Measurements from ENCODE around the gene LILRB5.
"Not testable (repeated sequence)": the region's sequence is repeated elsewhere in the genome, so short reads cannot be mapped to it uniquely, and the experiment has no call there.

LILRB5 gene

GRCh38 chr19:54257116-54257480 is at the start of gene LILRB5:
Gene LILRB5 (minus strand): TSS chr19:54257273. CDS start chr19:54257193, 80 bp downstream.
- DNase-seq: no peak

- DNase-seq: no peak
Observed at GRCh38 chr19:54305141-54305540, 48.1 kb upstream of the LILRB5 start.

GRCh38 chr19:54302257-54302656 is 45.2 kb upstream of the LILRB5 start:
- DNase-seq: no peak

- DNase-seq: no peak
Observed at GRCh38 chr19:54299515-54299914, 42.4 kb upstream of the LILRB5 start.

GRCh38 chr19:54299126-54299498 is 42.0 kb upstream of the LILRB5 start:
- no peak for DNase-seq

GRCh38 chr19:54298357-54299125 is 41.5 kb upstream of the LILRB5 start:
- DNase-seq: no peak

- no peak for DNase-seq
Observed at GRCh38 chr19:54297759-54298305, 40.8 kb upstream of the LILRB5 start.

GRCh38 chr19:54294539-54294938 is 37.5 kb upstream of the LILRB5 start:
- DNase-seq: no peak

GRCh38 chr19:54289160-54289559 is 32.1 kb upstream of the LILRB5 start:
- DNase-seq: not testable (repeated sequence)

GRCh38 chr19:54287456-54287855 is 30.4 kb upstream of the LILRB5 start:
- DNase-seq: no peak

GRCh38 chr19:54286283-54286682 is 29.2 kb upstream of the LILRB5 start:
- DNase-seq: not testable (repeated sequence)

- DNase-seq: not testable (repeated sequence)
Observed at GRCh38 chr19:54285427-54286056, 28.5 kb upstream of the LILRB5 start.

GRCh38 chr19:54282686-54283470 is 25.8 kb upstream of the LILRB5 start:
- DNase-seq: no peak

- not testable (repeated sequence) for DNase-seq
Observed at GRCh38 chr19:54281729-54282075, 24.6 kb upstream of the LILRB5 start.

- no peak for DNase-seq
Observed at GRCh38 chr19:54281007-54281728, 24.1 kb upstream of the LILRB5 start, which contains the start of gene LILRB2. Gene LILRB2 (minus strand): TSS chr19:54281110. CDS start chr19:54280496, 614 bp downstream.

- DNase-seq: not testable (repeated sequence)
Observed at GRCh38 chr19:54280441-54280840, 23.4 kb upstream of the LILRB5 start.

GRCh38 chr19:54280025-54280424 is 23.0 kb upstream of the LILRB5 start:
- DNase-seq: not testable (repeated sequence)

GRCh38 chr19:54279406-54279962 is 22.4 kb upstream of the LILRB5 start:
- DNase-seq: no peak

GRCh38 chr19:54278571-54279195 is 21.6 kb upstream of the LILRB5 start:
- not testable (repeated sequence) for DNase-seq

GRCh38 chr19:54278056-54278455 is 21.0 kb upstream of the LILRB5 start:
- not testable (repeated sequence) for DNase-seq

GRCh38 chr19:54277111-54277615 is 20.1 kb upstream of the LILRB5 start:
- not testable (repeated sequence) for DNase-seq

GRCh38 chr19:54275951-54276350 is 18.9 kb upstream of the LILRB5 start:
- no peak for DNase-seq

Data from COR-L47 (cell line).